Nucleus accumbens (tissue), 56 donors: ENCODE results near the gene GOPC.
A peak's percentile ranks its signal among the peaks of the same experiment; 100 is the strongest.

Experiments used
- DNase-seq, 56 donors: peaks; one replicate each; lab custom pipeline; 2025; lab: John Stamatoyannopoulos, UW

Gene GOPC

DNA sequence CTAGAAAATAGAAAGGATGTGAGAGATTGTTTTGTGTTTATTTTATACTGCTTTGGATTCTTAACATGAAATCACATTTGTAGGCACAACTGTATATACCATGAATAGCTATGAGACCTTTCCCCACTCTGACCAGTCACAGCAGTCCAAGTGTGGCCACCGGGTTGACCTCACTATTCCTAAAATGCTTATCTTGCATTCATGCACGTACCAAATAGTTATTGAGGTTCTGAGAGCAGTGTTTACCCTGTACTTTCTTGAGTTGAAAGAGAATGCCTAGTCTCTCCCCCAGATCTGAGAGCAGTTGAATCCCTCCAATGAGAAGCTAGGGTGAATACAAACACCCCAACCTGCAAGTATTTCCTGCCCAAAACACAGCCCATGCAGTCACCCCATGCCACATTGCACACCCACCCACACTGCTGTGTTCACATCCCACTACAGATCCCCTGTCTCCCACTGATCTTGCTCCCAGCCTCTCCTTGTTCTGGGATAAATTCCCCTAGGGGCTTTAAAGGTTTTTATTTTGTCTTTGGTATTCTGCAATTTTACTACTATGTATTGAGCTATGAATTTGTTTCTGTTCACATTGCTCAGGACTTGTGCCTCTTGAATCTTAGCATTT is 51.6 kb downstream of the GOPC start:
- DNase-seq = no peak

DNA sequence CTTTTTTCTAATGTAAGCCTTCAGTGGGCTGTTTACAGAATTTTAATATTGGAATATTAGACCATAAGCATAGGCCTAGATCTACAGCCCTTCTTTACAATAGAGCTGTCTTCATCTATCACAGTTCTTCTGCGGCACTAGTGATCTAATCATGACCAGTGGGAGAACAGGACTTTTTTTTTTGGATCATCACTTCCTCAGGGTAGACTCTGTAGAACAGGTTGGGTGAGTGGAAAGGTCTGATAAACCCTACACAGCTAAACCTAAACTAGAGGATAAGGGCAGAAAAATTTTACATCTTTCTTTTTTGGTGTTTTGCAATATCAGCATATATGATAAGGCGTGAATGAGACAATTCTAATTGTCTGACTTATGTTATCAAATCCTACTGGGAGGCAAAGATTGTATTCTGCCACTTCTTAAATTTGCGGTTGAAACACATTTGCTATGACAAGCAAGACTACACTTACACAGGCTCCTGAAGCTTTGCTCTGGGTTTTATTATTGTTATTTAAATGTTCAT is 52.2 kb downstream of the GOPC start:
- DNase-seq = no peak

DNA sequence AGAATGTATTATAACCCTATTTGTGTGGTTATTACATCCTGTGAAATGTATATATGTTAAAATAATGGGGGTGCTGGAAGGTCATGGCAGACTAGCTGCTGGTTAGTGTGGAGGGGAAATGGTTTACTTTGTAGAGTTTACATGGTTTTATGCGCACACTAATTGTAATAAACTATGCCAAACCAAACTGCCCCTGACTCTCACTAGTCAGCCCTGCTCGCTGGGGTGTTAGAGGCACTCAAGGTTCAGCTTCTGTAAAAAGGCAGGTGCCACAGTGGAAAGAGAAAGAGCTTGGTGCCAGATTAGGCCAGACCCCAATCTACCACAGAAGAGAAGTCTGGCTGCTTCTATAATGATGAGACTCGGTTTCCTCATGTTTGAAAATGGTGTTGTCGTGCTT is 52.7 kb downstream of the GOPC start:
- no peak for DNase-seq

DNA sequence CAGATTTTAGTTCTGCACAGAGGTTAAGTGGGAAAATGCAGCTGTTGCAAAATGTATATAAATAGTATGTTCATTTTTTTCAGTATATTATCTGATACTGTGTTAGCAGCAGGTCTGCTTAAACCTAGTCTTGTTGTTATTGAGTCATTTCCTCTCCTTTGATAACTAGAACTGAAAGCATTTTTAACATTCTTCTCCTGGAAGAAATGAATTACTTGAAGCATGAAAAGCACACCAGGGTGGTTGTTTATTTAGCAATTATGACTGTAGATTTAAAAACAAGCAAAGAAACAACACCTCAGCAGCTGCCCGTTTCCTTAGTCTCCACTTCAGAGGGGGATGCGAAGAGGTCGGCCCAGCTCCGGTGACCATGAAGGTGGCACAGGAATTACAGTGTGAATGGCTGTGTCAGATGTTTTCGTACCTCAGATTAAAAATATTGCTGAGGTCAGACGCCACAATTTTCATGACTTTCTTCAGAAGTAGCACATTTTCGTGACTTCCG is 53.5 kb downstream of the GOPC start:
- DNase-seq = no peak

GRCh38 chr6:117547688-117548621 is 54.4 kb downstream of the GOPC start:
- peak in 42 of 56 donors; percentile 5 to 75 (median 30) for DNase-seq

DNA sequence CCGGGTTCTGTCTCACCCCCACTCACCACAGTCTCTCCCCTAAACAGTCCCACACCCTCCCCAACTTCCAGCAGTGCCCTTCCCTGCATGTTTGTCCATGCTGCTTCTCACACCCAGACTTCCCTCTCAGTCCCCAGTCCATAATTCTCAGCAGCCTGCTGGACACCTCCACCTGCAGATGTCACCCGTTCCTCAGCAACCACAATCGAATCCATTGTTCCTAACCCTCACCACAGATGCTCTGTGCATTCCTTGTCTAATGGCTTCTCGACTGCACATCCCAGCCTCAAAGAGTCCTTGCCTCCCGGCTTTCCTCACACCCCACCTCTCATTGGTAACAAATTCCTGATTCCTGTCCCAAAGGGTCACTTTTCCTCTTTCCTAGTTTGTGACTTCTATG is 55.6 kb downstream of the GOPC start:
- DNase-seq = no peak

DNA sequence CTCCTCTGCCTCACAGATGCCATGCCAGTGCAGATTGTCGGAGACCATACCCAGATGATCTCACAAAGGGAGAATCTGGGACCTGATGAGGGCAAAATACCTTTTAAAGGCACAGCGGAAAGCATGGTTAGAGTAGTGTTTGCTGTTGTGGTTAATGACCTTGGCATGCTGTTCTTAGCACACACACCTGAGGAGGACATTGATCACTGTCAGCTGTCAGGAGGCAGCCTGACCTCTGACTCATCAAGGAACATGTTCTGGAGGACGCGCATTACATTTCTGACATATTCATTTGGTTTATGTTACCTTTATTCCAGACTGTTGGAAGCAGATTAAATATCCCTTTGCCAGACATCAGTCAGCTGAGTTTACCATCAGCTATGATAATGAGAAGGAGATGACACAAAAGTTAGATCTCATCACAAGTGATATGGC is 57.1 kb downstream of the GOPC start:
- DNase-seq = no peak

DNA sequence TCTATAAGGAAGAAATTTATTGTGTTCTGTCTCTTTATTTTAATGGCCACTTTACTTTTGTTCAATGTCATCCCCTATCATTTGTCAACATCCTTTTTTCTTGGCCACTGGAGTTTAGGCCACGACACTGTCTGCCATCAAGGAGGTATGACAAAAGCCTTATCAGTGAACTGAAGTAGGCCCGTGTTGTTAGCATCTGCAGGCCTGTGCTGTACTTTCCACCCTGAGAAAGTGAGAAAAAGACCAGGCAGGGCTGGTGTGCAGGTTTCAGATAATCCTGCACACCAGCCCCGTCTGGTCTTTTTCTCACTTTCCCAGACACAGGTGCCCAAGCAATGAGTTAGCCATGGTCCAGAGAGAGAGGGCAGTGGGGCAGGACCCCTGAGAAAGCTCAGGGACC is 57.6 kb downstream of the GOPC start:
- DNase-seq = no peak

GRCh38 chr6:117542493-117542892 is 59.8 kb downstream of the GOPC start:
- DNase-seq = no peak

GRCh38 chr6:117540670-117541069 is 61.6 kb downstream of the GOPC start:
- DNase-seq = no peak

DNA sequence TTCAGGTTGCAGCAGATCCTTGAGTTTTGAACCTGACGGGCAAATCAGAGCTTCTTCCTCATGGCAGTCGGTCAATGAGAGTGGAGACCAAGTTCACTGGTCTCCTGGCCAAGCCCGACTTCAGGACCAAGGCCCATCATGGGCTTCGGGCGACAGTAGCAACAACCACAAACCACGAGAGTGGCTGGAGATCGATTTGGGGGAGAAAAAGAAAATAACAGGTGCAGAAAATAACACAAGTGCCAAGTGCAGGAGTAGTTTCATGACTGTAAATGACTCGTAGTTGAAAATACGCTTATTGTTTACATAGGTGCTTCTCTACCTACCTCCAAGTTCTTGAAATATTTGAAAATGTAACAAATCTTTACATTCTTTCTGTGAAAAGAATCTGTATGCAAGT is 63.7 kb downstream of the GOPC start:
- no peak for DNase-seq

GRCh38 chr6:117536317-117536716 is 66.0 kb downstream of the GOPC start:
- no peak for DNase-seq

- DNase-seq = no peak
Measured at GRCh38 chr6:117534974-117535373, 67.3 kb downstream of the GOPC start.

DNA sequence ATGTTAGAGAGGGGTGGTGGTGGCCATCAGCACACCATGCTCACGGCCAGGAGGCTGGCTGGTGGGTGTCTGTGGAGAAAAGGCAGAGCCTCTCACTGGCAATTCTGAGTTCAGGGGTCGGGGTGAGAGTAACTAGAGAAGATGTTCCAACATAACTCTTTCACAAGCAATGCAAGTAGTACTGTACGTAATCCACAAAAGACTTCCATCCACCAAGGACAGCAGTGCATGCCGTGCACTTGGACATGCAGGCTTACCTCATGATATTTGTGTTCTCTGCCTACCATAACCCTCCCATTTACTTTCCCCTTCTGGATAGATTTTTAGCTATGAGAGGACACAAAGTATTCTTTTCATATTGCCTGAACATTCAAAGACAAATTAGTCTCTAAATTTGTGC is 68.5 kb downstream of the GOPC start:
- no peak for DNase-seq

GRCh38 chr6:117531809-117532725 is 70.2 kb downstream of the GOPC start:
- no peak for DNase-seq

- no peak for DNase-seq
Measured at GRCh38 chr6:117531346-117531745, 71.0 kb downstream of the GOPC start.

GRCh38 chr6:117530467-117531242 is 71.7 kb downstream of the GOPC start:
- DNase-seq = no peak

- no peak for DNase-seq
Measured at GRCh38 chr6:117525607-117526006, 76.7 kb downstream of the GOPC start.

DNA sequence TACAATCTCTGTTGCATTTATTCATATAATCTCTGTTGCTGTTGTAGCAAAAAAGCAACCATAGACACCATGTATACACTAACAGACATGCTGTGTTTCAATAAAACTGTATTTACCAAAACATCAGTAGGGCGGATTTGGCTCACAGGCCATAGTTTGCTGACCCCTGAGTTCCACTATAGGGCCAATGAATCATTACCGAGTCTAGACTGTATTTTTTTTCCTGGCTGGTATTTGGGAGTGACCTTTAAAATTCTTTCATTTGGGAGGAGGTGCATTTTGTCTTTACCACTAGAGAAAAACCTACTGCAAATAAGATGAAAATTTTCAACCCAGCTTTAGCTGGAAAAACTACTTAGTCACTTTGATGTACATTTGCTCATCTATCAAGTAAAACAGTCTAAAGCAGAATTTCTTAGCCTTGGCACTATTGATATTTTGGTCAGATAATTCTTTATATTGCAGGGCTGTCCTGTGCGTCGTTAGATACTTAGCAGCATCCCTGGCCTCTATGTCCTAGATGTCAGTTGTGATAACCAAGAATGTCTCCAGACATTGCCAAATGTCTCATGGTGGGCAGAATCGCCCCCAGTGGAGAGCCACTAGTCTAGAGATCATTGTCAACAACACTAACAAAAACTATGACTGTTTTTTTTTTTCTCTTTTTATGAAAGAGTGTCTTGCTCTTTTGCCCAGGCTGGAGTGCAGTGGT is 80.4 kb downstream of the GOPC start:
- no peak for DNase-seq
